GM18870 (cell line): ENCODE results near the gene PCBP1.
A peak's percentile ranks its signal among the peaks of the same experiment; 100 is the strongest.
"Not testable (repeated sequence)": the region's sequence is repeated elsewhere in the genome, so short reads cannot be mapped to it uniquely, and the experiment has no call there.

ENCODE experiments used
- ATAC-seq: cut with Tn5 transposase; IDR thresholded peaks from one replicate; pipeline ENCODE4 v1.9.1; 2021; ENCODE audit warnings: moderate library complexity; ENCODE audit not compliant: unreplicated experiment

Gene PCBP1

GRCh38 chr2:70080610-70081200 lies 6.6 kb upstream of the PCBP1 start:
- no peak for ATAC-seq

DNA sequence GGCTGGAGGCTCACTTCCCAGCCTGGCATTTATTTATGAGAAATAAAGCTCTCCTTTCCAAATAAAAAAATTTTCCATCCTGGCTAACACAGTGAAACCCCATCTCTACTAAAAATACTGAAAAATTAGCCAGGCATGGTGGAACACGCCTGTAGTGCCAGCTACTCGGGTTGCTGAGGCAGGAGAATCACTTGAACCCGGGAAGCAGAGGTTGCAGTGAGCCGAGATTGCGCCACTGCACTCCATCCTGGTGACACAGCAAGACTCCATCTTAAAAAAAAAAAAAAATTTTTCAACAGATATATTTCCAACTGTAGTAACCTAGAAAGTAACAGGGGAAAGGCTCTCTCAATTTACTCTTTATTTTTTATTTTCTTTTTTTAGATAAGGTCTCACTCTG lies 6.1 kb upstream of the PCBP1 start:
- no peak for ATAC-seq

DNA sequence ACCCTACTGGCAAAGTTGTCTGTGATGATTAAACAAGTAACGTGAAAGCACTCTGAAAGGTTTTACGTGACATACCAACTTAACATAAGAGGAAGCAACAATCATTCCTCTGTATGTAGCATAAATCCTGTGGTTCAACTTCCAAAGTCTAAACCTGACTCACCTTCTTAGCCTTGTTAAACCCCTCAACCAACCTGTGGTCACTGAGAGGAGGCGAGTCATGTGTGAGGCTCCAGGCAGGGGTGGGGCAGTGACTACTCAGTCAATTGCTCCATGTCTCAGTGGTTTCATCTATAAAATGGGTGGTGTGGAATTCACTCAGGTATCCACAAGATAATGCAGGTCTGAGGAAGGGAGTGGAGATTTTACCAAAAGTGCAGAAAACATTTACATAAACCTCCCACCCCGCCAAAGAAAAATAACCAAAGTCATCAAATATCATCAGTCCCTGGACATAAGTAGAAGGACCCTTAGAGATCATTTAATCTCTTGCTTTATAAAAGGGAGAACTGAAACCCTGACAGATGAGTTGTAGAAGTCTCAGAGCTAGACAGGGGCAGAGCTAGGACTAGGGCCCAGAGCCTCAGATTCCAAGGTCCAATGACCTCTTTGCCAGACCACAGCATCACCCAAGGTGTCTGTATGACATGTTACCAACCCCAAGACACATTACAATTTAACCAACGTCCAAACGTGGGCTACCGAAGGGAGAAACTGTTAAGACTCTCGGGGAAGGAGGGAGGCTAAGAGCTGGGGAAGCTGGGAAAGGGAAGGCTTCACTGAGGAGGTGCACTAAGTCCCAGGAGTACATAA lies 3.7 kb upstream of the PCBP1 start:
- peak; percentile 48 for ATAC-seq

- no peak for ATAC-seq
Measured at GRCh38 chr2:70084973-70085710, 2.1 kb upstream of the PCBP1 start.

DNA sequence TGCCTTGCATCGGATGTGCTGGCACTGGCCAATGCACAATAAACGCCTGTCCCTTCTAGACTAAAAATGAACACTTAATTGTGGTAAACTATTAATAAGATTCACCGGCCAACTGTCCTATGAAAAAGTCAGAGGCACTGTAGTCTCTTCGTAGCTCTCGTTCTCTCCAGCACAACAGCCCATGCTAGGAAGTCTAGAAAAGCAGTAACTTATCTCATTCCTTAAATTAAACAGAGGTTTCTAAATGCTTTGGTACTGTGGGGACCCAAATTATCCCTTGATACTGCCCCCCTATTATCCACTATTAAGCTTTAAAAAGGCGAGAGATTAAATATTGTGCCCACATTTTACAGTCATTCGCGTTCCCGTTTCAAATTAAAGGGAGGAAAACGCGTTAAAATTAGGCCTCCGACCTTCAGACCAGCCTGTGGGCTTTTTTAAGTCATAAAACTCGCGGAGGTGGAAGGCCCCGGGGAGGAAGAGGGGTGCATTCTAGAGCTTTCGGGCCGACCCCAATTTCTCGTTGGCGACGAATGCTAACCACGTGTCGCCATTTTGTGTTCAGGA lies 1.5 kb upstream of the PCBP1 start:
- ATAC-seq: no peak

DNA sequence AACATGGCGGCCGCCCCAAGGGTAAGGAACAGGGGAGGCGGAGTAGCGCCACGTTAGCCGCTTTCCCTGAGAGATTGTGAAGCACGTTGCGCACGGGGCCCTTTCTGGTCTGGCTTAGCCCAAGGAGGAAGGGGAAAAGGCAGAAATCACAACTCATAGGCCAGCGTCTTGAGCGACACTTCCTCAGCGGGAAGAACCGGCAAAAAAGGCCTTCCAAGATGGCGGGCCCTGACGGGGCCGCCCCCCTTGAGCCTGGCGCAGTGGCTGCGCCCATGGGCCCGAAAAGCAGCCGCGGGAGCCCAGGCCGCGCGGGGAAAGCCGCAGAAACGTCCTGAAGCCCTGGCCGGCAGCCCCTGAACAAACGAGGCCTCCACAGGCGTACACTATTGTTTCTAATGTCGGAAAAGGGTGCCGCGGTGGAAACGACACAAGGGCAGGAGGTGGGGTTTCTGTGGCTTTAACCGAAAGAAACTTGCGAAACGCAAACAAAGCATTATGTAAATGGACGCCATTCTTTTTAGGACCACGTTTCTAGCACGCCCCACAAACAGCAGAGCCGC lies 919 bp upstream of the PCBP1 start:
- peak; percentile 36 for ATAC-seq

DNA sequence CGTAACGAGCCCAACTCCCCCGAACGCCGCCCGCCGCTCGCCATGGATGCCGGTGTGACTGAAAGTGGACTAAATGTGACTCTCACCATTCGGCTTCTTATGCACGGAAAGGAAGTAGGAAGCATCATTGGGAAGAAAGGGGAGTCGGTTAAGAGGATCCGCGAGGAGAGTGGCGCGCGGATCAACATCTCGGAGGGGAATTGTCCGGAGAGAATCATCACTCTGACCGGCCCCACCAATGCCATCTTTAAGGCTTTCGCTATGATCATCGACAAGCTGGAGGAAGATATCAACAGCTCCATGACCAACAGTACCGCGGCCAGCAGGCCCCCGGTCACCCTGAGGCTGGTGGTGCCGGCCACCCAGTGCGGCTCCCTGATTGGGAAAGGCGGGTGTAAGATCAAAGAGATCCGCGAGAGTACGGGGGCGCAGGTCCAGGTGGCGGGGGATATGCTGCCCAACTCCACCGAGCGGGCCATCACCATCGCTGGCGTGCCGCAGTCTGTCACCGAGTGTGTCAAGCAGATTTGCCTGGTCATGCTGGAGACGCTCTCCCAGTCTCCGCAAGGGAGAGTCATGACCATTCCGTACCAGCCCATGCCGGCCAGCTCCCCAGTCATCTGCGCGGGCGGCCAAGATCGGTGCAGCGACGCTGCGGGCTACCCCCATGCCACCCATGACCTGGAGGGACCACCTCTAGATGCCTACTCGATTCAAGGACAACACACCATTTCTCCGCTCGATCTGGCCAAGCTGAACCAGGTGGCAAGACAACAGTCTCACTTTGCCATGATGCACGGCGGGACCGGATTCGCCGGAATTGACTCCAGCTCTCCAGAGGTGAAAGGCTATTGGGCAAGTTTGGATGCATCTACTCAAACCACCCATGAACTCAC lies 673 bp downstream of the PCBP1 start:
- no peak for ATAC-seq

DNA sequence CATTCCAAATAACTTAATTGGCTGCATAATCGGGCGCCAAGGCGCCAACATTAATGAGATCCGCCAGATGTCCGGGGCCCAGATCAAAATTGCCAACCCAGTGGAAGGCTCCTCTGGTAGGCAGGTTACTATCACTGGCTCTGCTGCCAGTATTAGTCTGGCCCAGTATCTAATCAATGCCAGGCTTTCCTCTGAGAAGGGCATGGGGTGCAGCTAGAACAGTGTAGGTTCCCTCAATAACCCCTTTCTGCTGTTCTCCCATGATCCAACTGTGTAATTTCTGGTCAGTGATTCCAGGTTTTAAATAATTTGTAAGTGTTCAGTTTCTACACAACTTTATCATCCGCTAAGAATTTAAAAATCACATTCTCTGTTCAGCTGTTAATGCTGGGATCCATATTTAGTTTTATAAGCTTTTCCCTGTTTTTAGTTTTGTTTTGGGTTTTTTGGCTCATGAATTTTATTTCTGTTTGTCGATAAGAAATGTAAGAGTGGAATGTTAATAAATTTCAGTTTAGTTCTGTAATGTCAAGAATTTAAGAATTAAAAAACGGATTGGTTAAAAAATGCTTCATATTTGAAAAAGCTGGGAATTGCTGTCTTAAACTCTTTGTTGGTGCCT lies 1.4 kb downstream of the PCBP1 start:
- no peak for ATAC-seq

GRCh38 chr2:70089220-70089982 lies 2.1 kb downstream of the PCBP1 start:
- ATAC-seq: no peak

DNA sequence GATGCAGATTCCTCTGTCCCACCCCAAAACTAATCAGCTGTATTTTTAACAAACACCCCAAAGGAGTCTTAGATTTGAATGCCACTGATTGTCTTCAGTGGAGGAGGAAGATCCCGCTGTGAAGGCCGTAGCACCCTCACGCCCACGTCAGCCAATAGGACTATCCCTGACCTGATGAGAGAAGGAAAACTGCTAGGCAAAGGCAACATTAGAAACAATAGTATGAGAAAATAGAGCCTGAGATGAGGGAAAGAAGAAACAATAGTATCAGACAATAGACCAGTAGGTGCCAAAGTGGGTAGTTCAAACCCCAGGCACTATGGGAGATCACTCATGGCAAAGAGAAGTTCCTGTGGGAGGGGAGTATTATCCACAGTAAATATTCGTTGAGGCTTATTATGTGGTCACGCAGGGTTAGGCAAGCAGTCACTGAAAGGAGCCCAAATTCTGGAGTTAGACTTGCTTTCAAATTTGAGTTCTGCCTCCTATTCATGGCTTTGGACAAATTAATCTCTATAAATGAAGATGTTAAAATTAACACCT lies 2.8 kb downstream of the PCBP1 start:
- ATAC-seq: no peak

- no peak for ATAC-seq
Measured at GRCh38 chr2:70090706-70091334, 3.5 kb downstream of the PCBP1 start.

GRCh38 chr2:70091364-70091763 lies 4.1 kb downstream of the PCBP1 start:
- no peak for ATAC-seq

DNA sequence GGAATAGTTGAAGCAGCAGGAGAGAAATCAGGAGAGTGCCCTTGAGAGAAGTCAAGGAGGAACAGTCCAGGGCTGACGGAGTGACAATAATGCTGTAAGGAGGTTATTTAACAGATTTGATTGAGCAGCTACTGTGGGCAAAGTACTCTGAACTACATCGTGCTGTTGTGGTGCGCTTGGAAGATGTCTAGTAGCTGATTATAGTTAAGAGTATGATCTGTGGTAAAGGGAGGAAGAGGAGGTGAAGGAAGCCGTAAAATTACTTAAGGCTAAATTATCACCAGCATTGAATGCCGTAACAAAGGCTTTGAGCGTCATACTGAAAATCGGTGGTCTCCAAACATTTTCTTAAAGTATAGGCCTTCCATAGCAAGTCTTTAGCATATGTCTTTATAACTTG lies 4.5 kb downstream of the PCBP1 start:
- ATAC-seq: no peak

- ATAC-seq: not testable (repeated sequence)
Measured at GRCh38 chr2:70092576-70093243, 5.4 kb downstream of the PCBP1 start.

DNA sequence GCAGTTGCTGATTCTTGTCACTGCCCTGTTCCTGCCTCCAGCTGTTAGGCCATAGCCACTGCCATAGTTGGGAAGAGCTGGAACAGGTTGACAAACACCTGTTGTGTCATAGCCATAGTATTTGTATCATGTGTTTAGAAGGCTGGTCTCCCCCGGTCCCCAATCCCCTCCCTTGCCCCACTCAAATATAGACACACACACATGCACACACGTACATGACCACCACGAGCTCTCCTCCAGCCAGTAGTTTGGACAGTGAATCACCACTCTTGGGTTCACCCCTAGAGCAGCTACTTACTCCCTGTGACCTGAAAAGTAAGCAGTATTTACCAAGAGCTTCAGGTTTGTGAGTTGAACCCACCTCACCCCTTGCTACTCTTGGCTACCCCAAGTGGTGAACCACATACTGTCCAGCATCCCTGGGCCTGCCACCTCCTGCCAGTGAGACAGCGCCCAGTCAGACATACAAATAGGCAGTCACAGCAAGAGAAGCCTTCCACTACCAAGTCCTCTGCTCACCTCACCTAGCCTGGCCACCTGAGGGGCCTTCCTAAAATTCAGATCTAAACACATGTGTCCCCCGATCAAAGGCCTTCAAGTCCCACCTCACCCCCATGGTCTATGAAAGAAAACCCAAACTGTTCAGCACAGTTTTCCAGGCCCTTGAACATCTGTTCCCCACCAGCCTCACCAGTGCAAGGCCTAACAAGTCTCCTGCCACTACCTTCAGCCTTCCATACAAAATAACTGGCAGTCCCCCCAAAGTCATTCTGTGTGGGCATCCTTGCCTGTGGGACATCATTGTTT lies 7.1 kb downstream of the PCBP1 start:
- ATAC-seq: no peak

- peak; percentile 57 for ATAC-seq
Measured at GRCh38 chr2:70094978-70095719, 7.9 kb downstream of the PCBP1 start.
